ENCODE results near the gene FAM204A. TPM values are rescaled to one million over a fixed set of nuclear protein-coding genes. Genes with fewer than 3 reads are reported as not detected.

FAM204A gene
- total and polyA plus RNA-seq, 4 donors, result 39.4 to 75.0 (median 53.2) TPM

DNA sequence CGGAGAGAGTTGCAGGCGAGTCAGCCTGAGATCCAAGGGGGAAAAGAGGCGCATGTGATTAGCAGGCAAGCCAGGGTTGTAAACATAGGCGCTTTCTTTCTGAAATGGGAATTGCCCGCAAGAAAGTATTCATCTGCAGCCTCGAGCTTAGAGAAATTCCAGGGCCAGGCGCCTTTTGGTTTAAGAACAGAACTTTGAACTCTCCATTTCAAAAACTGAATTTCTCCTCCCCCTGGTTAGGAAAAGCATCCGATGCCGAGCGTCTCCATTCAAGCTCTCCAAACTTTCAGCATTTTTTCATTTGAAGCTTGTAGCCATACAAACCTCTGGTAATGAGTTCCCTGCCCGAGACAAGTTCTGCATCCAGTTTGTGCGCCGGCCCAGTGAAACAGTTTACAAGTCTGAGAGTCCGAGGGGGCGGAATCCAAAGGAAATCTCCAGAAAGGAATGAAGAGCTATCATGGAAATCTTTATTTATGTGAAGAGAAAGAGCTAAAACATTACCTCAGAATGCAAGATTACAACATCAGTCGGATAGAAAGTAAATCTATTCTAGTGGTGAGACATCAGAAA is 69.9 kb downstream of the FAM204A start:
- ATAC-seq (ENCODE audit: insufficient read depth, low FRiP score) (no peak), DNase-seq (peak; percentile 25 to 66 (median 61))
- H3K27ac ChIP-seq (ENCODE audit: low read depth in 1 of 2, low read length in 1 of 2), result no peak overlapping the region
- peak overlapping the region in 1 of 2 donors; percentile 74 for H3K9ac ChIP-seq (ENCODE audit: insufficient read depth in 1 of 2, low read length in 2 of 2)
- H3K9me3 ChIP-seq (ENCODE audit: control insufficient read depth in 4 of 4, insufficient read depth in 3 of 4, low read length in 3 of 4), result no peaks in the 10 kb centered on the region
- H3K4me3 ChIP-seq, result no peak overlapping the region
- TF ChIP-seq, protein P1, sequence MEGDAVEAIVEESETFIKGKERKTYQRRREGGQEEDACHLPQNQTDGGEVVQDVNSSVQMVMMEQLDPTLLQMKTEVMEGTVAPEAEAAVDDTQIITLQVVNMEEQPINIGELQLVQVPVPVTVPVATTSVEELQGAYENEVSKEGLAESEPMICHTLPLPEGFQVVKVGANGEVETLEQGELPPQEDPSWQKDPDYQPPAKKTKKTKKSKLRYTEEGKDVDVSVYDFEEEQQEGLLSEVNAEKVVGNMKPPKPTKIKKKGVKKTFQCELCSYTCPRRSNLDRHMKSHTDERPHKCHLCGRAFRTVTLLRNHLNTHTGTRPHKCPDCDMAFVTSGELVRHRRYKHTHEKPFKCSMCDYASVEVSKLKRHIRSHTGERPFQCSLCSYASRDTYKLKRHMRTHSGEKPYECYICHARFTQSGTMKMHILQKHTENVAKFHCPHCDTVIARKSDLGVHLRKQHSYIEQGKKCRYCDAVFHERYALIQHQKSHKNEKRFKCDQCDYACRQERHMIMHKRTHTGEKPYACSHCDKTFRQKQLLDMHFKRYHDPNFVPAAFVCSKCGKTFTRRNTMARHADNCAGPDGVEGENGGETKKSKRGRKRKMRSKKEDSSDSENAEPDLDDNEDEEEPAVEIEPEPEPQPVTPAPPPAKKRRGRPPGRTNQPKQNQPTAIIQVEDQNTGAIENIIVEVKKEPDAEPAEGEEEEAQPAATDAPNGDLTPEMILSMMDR (IDR thresholded peaks at IDR 0.05; ENCODE audit: control extremely low read depth, extremely low read depth), result no peak
- peaks cover 0 to 5% (median 3%) of the 10 kb centered on the region in 3 donors for H3K27me3 ChIP-seq (ENCODE audit: control insufficient read depth in 3 of 3, insufficient read depth in 3 of 3, low read length in 2 of 3)
- no peaks in the 10 kb centered on the region for H3K36me3 ChIP-seq (ENCODE audit: control insufficient read depth in 4 of 4, insufficient read depth in 4 of 4, low read length in 4 of 4)
- WGBS, 2 donors, result 14 to 16% methylated on average over 16 of the region's 16 CpGs
- H3K4me1 ChIP-seq (ENCODE audit: control insufficient read depth in 5 of 5, insufficient read depth in 5 of 5, low read length in 5 of 5), result peaks cover 0 to 17% (median 5%) of the 10 kb centered on the region in 5 donors

DNA sequence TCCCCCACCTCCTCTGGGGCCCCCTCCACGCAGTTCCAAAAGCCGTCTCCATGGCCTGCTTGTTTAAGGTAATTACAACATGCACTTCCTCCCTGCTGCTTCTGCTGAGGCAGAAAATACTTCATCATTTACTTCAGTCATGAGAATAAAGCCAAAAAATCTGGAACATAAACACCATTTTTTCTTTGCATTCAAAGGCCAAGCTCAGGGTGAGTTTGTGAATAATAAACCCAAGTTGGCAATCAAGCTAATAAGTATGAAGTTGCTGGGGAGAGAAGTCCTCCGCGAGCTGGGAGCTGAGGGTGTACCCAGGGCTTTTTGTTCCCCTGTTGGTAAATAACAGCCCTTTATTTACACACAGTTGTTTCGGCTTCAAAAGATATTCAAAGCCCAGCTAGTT is 70.5 kb downstream of the FAM204A start:
- peaks cover 0 to 5% (median 3%) of the 10 kb centered on the region in 3 donors for H3K27me3 ChIP-seq (ENCODE audit: control insufficient read depth in 3 of 3, insufficient read depth in 3 of 3, low read length in 2 of 3)
- H3K9me3 ChIP-seq (ENCODE audit: control insufficient read depth in 4 of 4, insufficient read depth in 3 of 4, low read length in 3 of 4), result no peaks in the 10 kb centered on the region
- no peak overlapping the region for H3K27ac ChIP-seq (ENCODE audit: low read depth in 1 of 2, low read length in 1 of 2)
- peak in 2 of 3 donors; percentile 51 to 63 for DNase-seq
- H3K9ac ChIP-seq (ENCODE audit: insufficient read depth in 1 of 2, low read length in 2 of 2), result peak overlapping the region in 1 of 2 donors; percentile 74
- H3K4me1 ChIP-seq (ENCODE audit: control insufficient read depth in 5 of 5, insufficient read depth in 5 of 5, low read length in 5 of 5), result peaks cover 0 to 17% (median 5%) of the 10 kb centered on the region in 5 donors
- no peak for ATAC-seq (ENCODE audit: insufficient read depth, low FRiP score)
- TF ChIP-seq, protein P1 (IDR thresholded peaks at IDR 0.05; ENCODE audit: control extremely low read depth, extremely low read depth), result no peak
- WGBS, 2 donors, result 21 to 22% methylated on average over 5 of the region's 5 CpGs
- no peaks in the 10 kb centered on the region for H3K36me3 ChIP-seq (ENCODE audit: control insufficient read depth in 4 of 4, insufficient read depth in 4 of 4, low read length in 4 of 4)
- no peak overlapping the region for H3K4me3 ChIP-seq

DNA sequence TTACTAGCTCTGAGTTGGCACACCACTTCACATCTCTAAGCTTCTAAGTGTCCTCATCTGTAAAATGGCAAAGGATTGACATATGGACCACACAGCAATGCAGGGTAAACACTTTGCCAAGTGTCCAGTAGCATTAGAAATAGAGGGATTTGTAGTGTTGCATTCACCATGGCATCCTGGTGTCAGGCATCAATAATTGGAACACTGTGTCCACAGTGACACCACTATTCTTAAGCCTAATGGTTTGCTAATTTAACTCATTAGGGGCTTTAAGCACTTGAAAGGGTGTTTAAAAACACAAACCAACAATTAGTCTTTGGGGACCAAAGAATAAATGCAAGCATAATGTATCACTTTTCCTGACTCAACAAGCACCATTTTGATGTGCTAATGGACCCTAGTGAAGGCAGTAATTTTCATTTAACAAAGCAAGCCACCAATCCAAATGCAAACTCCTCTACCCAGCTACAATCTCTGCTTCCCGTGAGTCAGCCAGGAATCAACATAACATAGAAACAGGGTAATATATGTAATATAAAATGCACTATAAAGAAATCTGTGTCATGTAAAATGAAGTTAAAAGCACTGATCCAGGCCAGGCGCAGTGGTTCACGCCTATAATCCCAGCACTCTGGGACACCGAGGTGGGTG is 75.9 kb downstream of the FAM204A start:
- no peak overlapping the region for H3K4me3 ChIP-seq
- TF ChIP-seq, protein P1 (IDR thresholded peaks at IDR 0.05; ENCODE audit: control extremely low read depth, extremely low read depth), result no peak
- H3K4me1 ChIP-seq (ENCODE audit: control insufficient read depth in 5 of 5, insufficient read depth in 5 of 5, low read length in 5 of 5), result peaks cover 0 to 2% (median 0%) of the 10 kb centered on the region in 5 donors
- H3K9ac ChIP-seq (ENCODE audit: insufficient read depth in 1 of 2, low read length in 2 of 2), result no peak overlapping the region
- H3K36me3 ChIP-seq (ENCODE audit: control insufficient read depth in 4 of 4, insufficient read depth in 4 of 4, low read length in 4 of 4), result no peaks in the 10 kb centered on the region
- no peaks in the 10 kb centered on the region for H3K9me3 ChIP-seq (ENCODE audit: control insufficient read depth in 4 of 4, insufficient read depth in 3 of 4, low read length in 3 of 4)
- peaks cover 0 to 5% (median under 1%) of the 10 kb centered on the region in 3 donors for H3K27me3 ChIP-seq (ENCODE audit: control insufficient read depth in 3 of 3, insufficient read depth in 3 of 3, low read length in 2 of 3)
- WGBS, 2 donors, result 61 to 74% methylated on average over 4 of the region's 4 CpGs
- H3K27ac ChIP-seq (ENCODE audit: low read depth in 1 of 2, low read length in 1 of 2), result no peak overlapping the region
- ATAC-seq (ENCODE audit: insufficient read depth, low FRiP score) (no peak), DNase-seq (no peak)

All from lung (tissue), 12 donors.